Right cardiac atrium (tissue), 5 donors: Measurements from ENCODE around the gene NDUFS6. TPM values are rescaled to one million over a fixed set of nuclear protein-coding genes. Genes with fewer than 3 reads are reported as not detected.

Source experiments
- ATAC-seq, 2 donors: fragments of 200-7000 bp; cut with Tn5 transposase; one replicate each; pipeline versions ENCODE4 v1.8.0 to v1.9.1; 2020; ENCODE audit warnings: moderate library complexity in 2 of 2, mild to moderate bottlenecking in 1 of 2
- DNase-seq, 3 donors: peaks; one replicate each; pipeline ENCODE4 v3.0.0-alpha.2; 2020
- H3K27ac ChIP-seq: one replicate; pipeline ENCODE4 v1.5.1; 2013; ENCODE audit warnings: mild to moderate bottlenecking, low read length, control low read depth, moderate library complexity
- H3K27me3 ChIP-seq: one replicate; pipeline ENCODE4 v1.6.1; 2013; ENCODE audit not compliant: control insufficient read depth, insufficient read depth
- H3K4me1 ChIP-seq: one replicate; pipeline ENCODE4 v1.6.1; 2013; ENCODE audit warnings: low read length; ENCODE audit not compliant: control insufficient read depth, insufficient read depth
- H3K4me3 ChIP-seq: one replicate; pipeline ENCODE4 v1.5.1; 2013; ENCODE audit warnings: low read length, control low read depth
- H3K9me3 ChIP-seq: one replicate; pipeline ENCODE4 v1.6.1; 2013; ENCODE audit warnings: low read length; ENCODE audit not compliant: control insufficient read depth
- WGBS: extraction: QIAGEN DNeasy Blood & Tissue Kit; methylation state at CpG from one replicate; pipeline ENCODE4 v1.1.7; 2013; 5-methylcytosine and 5-hydroxymethylcytosine counted together
- intact Hi-C, 4 donors: fragments of 100-400 bp; cut with DNase I; formaldehyde crosslinking; loops; one replicate each; pipeline versions ENCODE4 v1.11.0 to v1.14.0; 2022 to 2023
- polyA plus RNA-seq: library from polyadenylated mRNA; stranded (reverse); fragments of 200-250 nt; gene quantifications from one replicate; pipeline ENCODE4 v1.2.3, GENCODE V29; 2013
- total RNA-seq, 4 donors: library from RNA; stranded (reverse); fragmentation: NEBNext Ultra II Directional; extraction: Animal tissue kit (Norgen Biotek cat#: 25700); gene quantifications; one replicate each; pipeline ENCODE4 v1.2.1, GENCODE V29; 2021
- donor health status: healthy with polysubstance abuse.
- donor health status: DM: no; HTN: yes; CAD: no.
- donor health status: DM: no; HTN: no; CAD: no.
- donor health status: DM: no; HTN: yes; CAD: no; lungs with severe emphysema.
- donor health status: DM: yes; HTN: yes; CAD: no.

NDUFS6 gene
- total and polyA plus RNA-seq, 5 donors = 64.1 to 216 (median 82.2) TPM

- intact Hi-C loops = no loop called here
- WGBS = 87% methylated on average over 6 of the region's 6 CpGs
- H3K4me1 ChIP-seq = no peaks in the 10 kb centered on the region
- no peaks in the 10 kb centered on the region for H3K27me3 ChIP-seq
- H3K9me3 ChIP-seq = no peaks in the 10 kb centered on the region
- DNase-seq = no peak
- no peak overlapping the region for H3K4me3 ChIP-seq
- no peak for ATAC-seq
- H3K27ac ChIP-seq = no peak overlapping the region
Observed at GRCh38 chr5:1776831-1777230, 24.4 kb upstream of the NDUFS6 start.

GRCh38 chr5:1777281-1778137, 23.7 kb upstream of the NDUFS6 start:
- Histone ChIP-seq H3K27ac (no peak overlapping the region), H3K4me3 (no peak overlapping the region), H3K9me3 (no peaks in the 10 kb centered on the region), H3K27me3 (no peaks in the 10 kb centered on the region), H3K4me1 (no peaks in the 10 kb centered on the region)
- DNase-seq = peak in 2 of 3 donors; percentile 30 to 40
- intact Hi-C loops = no loop called here
- WGBS = 87% methylated on average over 31 of the region's 31 CpGs
- ATAC-seq = peak in 1 of 2 donors; percentile 10

GRCh38 chr5:1778138-1779020, 22.8 kb upstream of the NDUFS6 start:
- Histone ChIP-seq H3K27ac (no peak overlapping the region), H3K4me3 (no peak overlapping the region), H3K9me3 (no peaks in the 10 kb centered on the region), H3K4me1 (no peaks in the 10 kb centered on the region), H3K27me3 (no peaks in the 10 kb centered on the region)
- WGBS = 71% methylated on average over 19 of the region's 19 CpGs
- no peak for ATAC-seq
- intact Hi-C loops = no loop called here
- peak in 1 of 3 donors; percentile 29 for DNase-seq

- ATAC-seq (no peak), DNase-seq (peak in 1 of 3 donors; percentile 34)
- Histone ChIP-seq H3K27ac (no peak overlapping the region), H3K27me3 (no peaks in the 10 kb centered on the region), H3K4me3 (no peak overlapping the region), H3K4me1 (no peaks in the 10 kb centered on the region), H3K9me3 (no peaks in the 10 kb centered on the region)
- WGBS = 89% methylated on average over 32 of the region's 32 CpGs
- intact Hi-C loops = no loop called here
Observed at GRCh38 chr5:1779021-1779680, 22.1 kb upstream of the NDUFS6 start.

DNA sequence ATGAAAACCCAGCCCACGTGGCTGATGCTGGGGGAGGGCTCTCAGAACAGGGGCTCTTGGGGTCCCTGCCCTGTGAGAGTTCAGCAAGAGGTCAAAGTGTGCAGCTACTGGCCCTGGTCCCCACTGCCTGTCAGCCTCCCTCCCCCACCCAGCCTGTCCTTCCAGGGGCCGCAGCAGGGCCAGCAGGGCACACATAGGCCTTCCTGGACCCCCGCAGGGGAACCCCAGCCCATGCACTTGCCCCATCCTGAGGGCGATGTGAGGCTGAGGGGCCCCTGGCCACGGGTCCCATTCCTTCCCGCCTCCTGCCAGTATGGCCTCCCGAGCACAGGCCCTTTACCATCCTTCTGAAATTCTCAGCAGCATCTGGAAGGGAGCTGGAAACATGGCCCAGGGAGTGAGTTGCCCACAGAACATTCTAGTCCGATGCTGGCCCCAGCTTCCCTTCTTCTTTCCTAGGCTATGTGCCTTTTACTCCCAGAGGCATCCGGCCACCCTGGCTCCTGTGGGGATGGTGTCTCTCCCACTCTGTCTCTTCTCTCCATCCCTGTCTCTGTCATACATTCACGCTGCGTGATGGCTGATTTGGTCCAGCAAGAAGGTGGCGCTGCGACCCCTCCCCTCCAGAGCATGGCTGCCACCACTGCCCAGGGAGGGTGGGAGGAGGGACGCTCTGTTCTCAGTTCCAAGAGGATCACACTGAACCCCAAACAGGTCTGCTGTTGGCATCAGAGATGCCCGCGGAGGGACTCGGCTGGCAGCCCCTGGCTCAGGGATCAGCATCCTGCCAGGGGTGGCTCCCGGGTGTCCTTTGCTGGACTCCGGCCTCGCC, 21.2 kb upstream of the NDUFS6 start:
- Histone ChIP-seq H3K27me3 (no peaks in the 10 kb centered on the region), H3K9me3 (no peaks in the 10 kb centered on the region), H3K27ac (no peak overlapping the region), H3K4me1 (no peaks in the 10 kb centered on the region), H3K4me3 (no peak overlapping the region)
- intact Hi-C loops = no loop called here
- WGBS = 73% methylated on average over 20 of the region's 20 CpGs
- DNase-seq = peak in 2 of 3 donors; percentile 15 to 28
- no peak for ATAC-seq

- Histone ChIP-seq H3K27ac (no peak overlapping the region), H3K4me1 (no peaks in the 10 kb centered on the region), H3K9me3 (no peaks in the 10 kb centered on the region), H3K27me3 (no peaks in the 10 kb centered on the region), H3K4me3 (no peak overlapping the region)
- intact Hi-C loops = no loop called here
- ATAC-seq (no peak), DNase-seq (no peak)
- WGBS = 57% methylated on average over 6 of the region's 6 CpGs
Observed at GRCh38 chr5:1780614-1780930, 20.6 kb upstream of the NDUFS6 start.

GRCh38 chr5:1781107-1781506, 20.1 kb upstream of the NDUFS6 start:
- WGBS = 91% methylated on average over 6 of the region's 6 CpGs
- ATAC-seq = no peak
- no peaks in the 10 kb centered on the region for H3K27me3 ChIP-seq

GRCh38 chr5:1781726-1782384, 19.4 kb upstream of the NDUFS6 start:
- DNase-seq = peak in 1 of 3 donors; percentile 35
- Histone ChIP-seq H3K27ac (no peak overlapping the region), H3K4me3 (no peak overlapping the region), H3K4me1 (no peaks in the 10 kb centered on the region), H3K9me3 (no peaks in the 10 kb centered on the region), H3K27me3 (no peaks in the 10 kb centered on the region)
- intact Hi-C loops = no loop called here
- ATAC-seq = no peak
- WGBS = 83% methylated on average over 9 of the region's 9 CpGs

More at GRCh38 chr5:1781107-1781506, 20.1 kb upstream of the NDUFS6 start:
- Histone ChIP-seq H3K4me1 (no peaks in the 10 kb centered on the region), H3K9me3 (no peaks in the 10 kb centered on the region), H3K27ac (no peak overlapping the region), H3K4me3 (no peak overlapping the region)
- intact Hi-C loops = no loop called here
- DNase-seq = no peak

DNA sequence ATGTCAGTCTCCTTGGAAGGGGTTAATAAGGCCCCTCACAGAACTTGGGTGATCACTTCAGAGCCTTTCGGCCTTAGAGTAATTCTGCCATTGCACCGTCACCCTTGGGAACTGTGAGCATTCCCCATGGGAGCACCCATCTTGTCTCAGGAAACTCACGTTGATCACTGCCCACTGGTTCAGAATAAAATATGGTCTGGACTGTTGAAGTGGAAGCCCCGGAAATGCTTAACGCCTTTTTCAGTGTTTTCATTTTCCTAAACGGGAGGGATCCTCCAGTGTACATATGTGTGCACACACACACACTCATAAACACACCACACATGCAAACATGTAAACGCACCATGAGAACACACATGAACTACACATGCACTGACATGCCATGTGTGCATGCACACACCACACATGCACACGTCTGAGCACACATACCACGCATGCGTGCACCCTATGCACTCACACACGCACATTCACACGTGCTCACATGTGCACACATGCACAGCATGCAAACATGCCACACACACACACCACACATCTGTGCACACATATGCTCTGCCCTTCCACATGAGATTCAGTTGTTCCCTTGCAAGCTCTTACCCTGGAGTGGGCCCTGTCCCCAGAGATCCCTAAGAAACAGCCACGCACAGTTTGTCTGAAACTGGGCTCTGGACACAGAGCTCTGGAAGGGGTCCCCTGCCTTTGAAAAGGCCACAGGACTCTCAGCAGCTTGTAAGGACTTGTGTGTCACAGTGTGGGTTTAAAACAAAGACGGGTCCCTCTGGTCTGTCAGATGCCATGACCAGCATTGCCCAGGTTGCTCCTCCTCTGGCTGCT, 18.6 kb upstream of the NDUFS6 start:
- no peaks in the 10 kb centered on the region for H3K9me3 ChIP-seq
- intact Hi-C loops = no loop called here
- DNase-seq (no peak), ATAC-seq (no peak)
- 67% methylated on average over 14 of the region's 14 CpGs for WGBS
- no peaks in the 10 kb centered on the region for H3K27me3 ChIP-seq
- H3K27ac ChIP-seq = no peak overlapping the region
- no peak overlapping the region for H3K4me3 ChIP-seq
- H3K4me1 ChIP-seq = no peaks in the 10 kb centered on the region
